ENCODE data around the gene PPP2R5A.
"Not testable (repeated sequence)": the region's sequence is repeated elsewhere in the genome, so short reads cannot be mapped to it uniquely, and the experiment has no call there.

Gene PPP2R5A

GRCh38 chr1:212295579-212295978 is 10.4 kb downstream of the PPP2R5A start:
- no peak for DNase-seq (ENCODE audit: low read depth)
- TF ChIP-seq CTCF (conservative IDR thresholded peaks at IDR 0.05; ENCODE audit: low read depth, low read length) = no peak
- H3K4me3 ChIP-seq (ENCODE audit: low read depth, low read length) = no peak overlapping the region

- TF ChIP-seq CTCF (conservative IDR thresholded peaks at IDR 0.05; ENCODE audit: low read depth, low read length) = no peak
- DNase-seq (ENCODE audit: low read depth) = no peak
- H3K4me3 ChIP-seq (ENCODE audit: low read depth, low read length) = no peak overlapping the region
Measured at GRCh38 chr1:212297338-212297737, 12.1 kb downstream of the PPP2R5A start.

GRCh38 chr1:212301580-212301979 is 16.4 kb downstream of the PPP2R5A start:
- DNase-seq (ENCODE audit: low read depth) = no peak
- no peak overlapping the region for H3K4me3 ChIP-seq (ENCODE audit: low read depth, low read length)
- TF ChIP-seq CTCF (conservative IDR thresholded peaks at IDR 0.05; ENCODE audit: low read depth, low read length) = no peak

DNA sequence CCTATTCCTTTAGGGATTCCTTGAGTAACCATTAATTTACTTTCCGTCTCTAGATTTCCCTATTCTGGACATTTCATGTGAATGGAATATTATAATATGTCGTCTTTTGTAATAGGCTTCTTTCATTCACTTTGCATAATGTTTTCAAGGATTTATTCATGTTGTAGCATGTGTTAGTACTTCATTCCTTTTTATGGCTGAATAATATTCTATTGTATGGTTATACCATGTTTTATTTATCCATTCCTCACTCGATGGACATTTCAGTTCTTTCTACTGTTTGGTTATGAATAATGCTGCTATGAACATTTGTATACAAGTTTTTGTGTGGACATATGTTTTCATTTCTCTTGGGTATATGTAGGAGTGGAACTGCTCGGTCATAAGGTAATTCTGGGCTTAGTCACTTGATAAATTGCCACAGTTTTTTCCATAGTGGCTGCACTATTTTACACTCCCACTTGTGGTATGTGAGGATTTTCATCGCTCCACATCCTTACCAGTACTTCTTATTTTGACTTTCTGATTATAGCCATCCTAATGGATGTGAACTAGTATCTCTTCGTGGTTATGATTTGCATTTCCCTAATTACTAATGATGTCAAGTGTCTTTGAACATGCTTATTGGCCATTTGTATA is 17.7 kb downstream of the PPP2R5A start:
- TF ChIP-seq CTCF (conservative IDR thresholded peaks at IDR 0.05; ENCODE audit: low read depth, low read length) = no peak
- peak; percentile 37 for DNase-seq (ENCODE audit: low read depth)

GRCh38 chr1:212305342-212305741 is 20.1 kb downstream of the PPP2R5A start:
- no peak overlapping the region for H3K4me3 ChIP-seq (ENCODE audit: low read depth, low read length)
- DNase-seq (ENCODE audit: low read depth) = no peak
- no peak for TF ChIP-seq CTCF (conservative IDR thresholded peaks at IDR 0.05; ENCODE audit: low read depth, low read length)

More for the DNA sequence above, 17.7 kb downstream of the PPP2R5A start:
- H3K4me3 ChIP-seq (ENCODE audit: low read depth, low read length) = no peak overlapping the region

DNA sequence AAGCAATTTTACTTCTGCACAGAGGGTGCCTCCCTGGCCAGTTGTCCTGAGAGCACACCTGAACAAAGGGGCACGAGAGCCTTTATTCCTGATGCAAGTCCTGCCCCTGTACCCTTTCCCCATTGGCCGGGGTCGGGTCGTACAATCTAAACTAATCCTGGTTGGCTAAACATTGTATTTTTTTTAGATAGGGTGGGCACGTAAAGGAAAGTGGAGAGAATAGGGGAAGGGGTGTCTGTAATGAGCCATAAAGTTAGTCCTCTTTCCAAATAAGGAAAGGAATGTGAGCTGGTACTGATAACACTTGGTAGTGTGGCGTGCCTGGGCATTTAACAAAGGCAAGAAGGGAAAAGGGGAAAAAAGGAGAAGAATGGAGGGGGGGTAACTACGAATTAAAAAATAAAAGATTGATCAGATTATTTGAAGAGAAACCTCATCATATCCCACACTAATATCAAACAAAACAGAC is 20.8 kb downstream of the PPP2R5A start:
- DNase-seq (ENCODE audit: low read depth) = not testable (repeated sequence)

DNA sequence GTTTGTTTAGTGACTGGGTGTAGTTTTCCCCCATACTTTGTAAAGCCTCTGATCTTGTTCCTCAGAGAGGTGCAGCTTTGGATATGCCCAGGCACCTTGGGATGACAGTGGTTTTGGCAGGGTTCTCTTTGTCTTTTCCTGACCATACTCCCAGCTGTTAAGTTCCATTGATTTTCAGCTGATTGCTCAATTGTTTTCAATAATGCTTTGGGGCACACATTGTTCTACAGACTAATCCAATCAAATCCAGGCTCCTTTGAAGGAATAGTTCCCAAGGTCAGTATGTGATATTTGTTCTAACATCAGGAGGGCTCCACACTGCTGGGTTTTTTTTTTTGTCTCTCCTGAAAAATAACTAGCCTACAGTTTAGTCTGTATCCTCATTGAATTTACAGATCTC is 24.8 kb downstream of the PPP2R5A start:
- peak; percentile 25 for DNase-seq (ENCODE audit: low read depth)
- H3K4me3 ChIP-seq (ENCODE audit: low read depth, low read length) = no peak overlapping the region
- no peak for TF ChIP-seq CTCF (conservative IDR thresholded peaks at IDR 0.05; ENCODE audit: low read depth, low read length)

More for the DNA sequence above, 20.8 kb downstream of the PPP2R5A start:
- not testable (repeated sequence) for H3K4me3 ChIP-seq (ENCODE audit: low read depth, low read length)
